GM12892 (cell line): ENCODE measurements around the gene CNEP1R1. TPM values are rescaled to one million over a fixed set of nuclear protein-coding genes. Genes with fewer than 3 reads are reported as not detected.

Experiments
- DNase-seq: peaks from one replicate; pipeline ENCODE4 v3.0.0; 2011; ENCODE audit not compliant: insufficient read length
- FAIRE-seq: peaks from 2 replicates; lab custom pipeline; 2011; peaks lifted over from hg19 to GRCh38; lab: Jason Lieb, UNC
- POLR2A ChIP-seq: IDR thresholded peaks from 2 replicates; pipeline ENCODE4 v1.6.1; 2011; ENCODE audit warnings: low read depth, low read length, control low read depth
- POLR2AphosphoS5 ChIP-seq: IDR thresholded peaks from 2 replicates; pipeline ENCODE4 v1.6.1; 2011; ENCODE audit warnings: low read depth, low read length, control low read depth
- TAF1 ChIP-seq: IDR thresholded peaks from 2 replicates; pipeline ENCODE4 v1.6.1; 2011; ENCODE audit warnings: low read depth, mild to moderate bottlenecking, control low read depth, low read length, borderline replicate concordance
- polyA plus RNA-seq: library from polyadenylated mRNA; unstranded; fragments of >200 nt; gene quantifications from one replicate; pipeline ENCODE4 v1.2.1, GENCODE V29; 2012; ENCODE audit warnings: missing spikeins, inconsistent platforms; ENCODE audit not compliant: missing spikeins

CNEP1R1 gene
- 15.7 TPM for polyA plus RNA-seq

GRCh38 chr16:50024684-50025536 lies at the start of gene CNEP1R1:
Gene CNEP1R1 (plus strand): TSS chr16:50025225. CDS start chr16:50025316, 91 bp downstream.
- peak; percentile 98 for FAIRE-seq
- peak; percentile 93 for DNase-seq
- TF ChIP-seq POLR2A (peak; percentile 37; the same call in 1 of the 2 replicates), TAF1 (no peak), POLR2AphosphoS5 (no peak)

GRCh38 chr16:49977427-49977826 lies 47.6 kb upstream of the CNEP1R1 start:
- no peak for DNase-seq
- TF ChIP-seq TAF1, result no peak
- no peak for TF ChIP-seq POLR2AphosphoS5
- no peak for TF ChIP-seq POLR2A
- no peak for FAIRE-seq

GRCh38 chr16:49978569-49979326 lies 46.3 kb upstream of the CNEP1R1 start:
- FAIRE-seq (no peak), DNase-seq (no peak)
- TF ChIP-seq TAF1, result no peak
- no peak for TF ChIP-seq POLR2A
- TF ChIP-seq POLR2AphosphoS5, result no peak

GRCh38 chr16:49980166-49980565 lies 44.9 kb upstream of the CNEP1R1 start:
- FAIRE-seq, result no peak
- TF ChIP-seq TAF1, result no peak
- no peak for TF ChIP-seq POLR2AphosphoS5
- TF ChIP-seq POLR2A, result no peak
- no peak for DNase-seq

GRCh38 chr16:49986351-49987124 lies 38.5 kb upstream of the CNEP1R1 start:
- no peak for TF ChIP-seq POLR2AphosphoS5
- no peak for TF ChIP-seq TAF1
- TF ChIP-seq POLR2A, result no peak
- DNase-seq, result no peak
- FAIRE-seq, result no peak

GRCh38 chr16:49987381-49987780 lies 37.6 kb upstream of the CNEP1R1 start:
- FAIRE-seq (no peak), DNase-seq (no peak)
- no peak for TF ChIP-seq POLR2A
- TF ChIP-seq POLR2AphosphoS5, result no peak
- no peak for TF ChIP-seq TAF1

- DNase-seq (no peak), FAIRE-seq (no peak)
- no peak for TF ChIP-seq TAF1
- TF ChIP-seq POLR2AphosphoS5, result no peak
- TF ChIP-seq POLR2A, result no peak
These were observed 32.2 kb upstream of the CNEP1R1 start for GRCh38 chr16:49992825-49993224.

- FAIRE-seq (no peak), DNase-seq (no peak)
- no peak for TF ChIP-seq TAF1
- TF ChIP-seq POLR2A, result no peak
- TF ChIP-seq POLR2AphosphoS5, result no peak
These were observed 31.4 kb upstream of the CNEP1R1 start for GRCh38 chr16:49993579-49993978.

- FAIRE-seq, result no peak
- no peak for DNase-seq
- TF ChIP-seq POLR2A, result no peak
- TF ChIP-seq POLR2AphosphoS5, result no peak
These were observed 31.0 kb upstream of the CNEP1R1 start for GRCh38 chr16:49994006-49994405.

GRCh38 chr16:49995720-49996119 lies 29.3 kb upstream of the CNEP1R1 start:
- DNase-seq, result no peak
- FAIRE-seq, result no peak
- no peak for TF ChIP-seq TAF1
- no peak for TF ChIP-seq POLR2A
- TF ChIP-seq POLR2AphosphoS5, result no peak

GRCh38 chr16:49997721-49998251 lies 27.2 kb upstream of the CNEP1R1 start:
- DNase-seq (no peak), FAIRE-seq (no peak)
- no peak for TF ChIP-seq POLR2AphosphoS5
- TF ChIP-seq TAF1, result no peak
- no peak for TF ChIP-seq POLR2A
